ENCODE results near the gene LNP1.
"Not testable (repeated sequence)": the region's sequence is repeated elsewhere in the genome, so short reads cannot be mapped to it uniquely, and the experiment has no call there.

The LNP1 gene

DNA sequence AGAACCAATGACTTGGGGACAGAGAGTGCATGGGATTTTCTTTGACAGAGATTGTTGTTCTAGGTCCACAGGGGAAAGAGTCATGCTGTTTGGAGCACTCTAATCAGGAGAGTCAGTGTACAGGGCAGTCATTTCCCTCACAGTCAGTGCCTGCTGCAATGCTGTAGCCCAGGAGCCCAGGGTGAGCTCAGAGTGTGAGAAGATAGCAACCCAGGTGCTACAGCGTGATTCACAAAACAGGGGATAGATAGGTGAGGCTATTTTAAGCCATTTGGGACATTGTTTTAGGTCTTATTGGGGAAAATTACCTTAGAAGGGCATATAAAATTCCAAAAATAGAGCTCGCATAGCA, 37.3 kb downstream of the LNP1 start:
- TF ChIP-seq CTCF (IDR thresholded peaks at IDR 0.05; ENCODE audit: control insufficient read depth, insufficient read depth, low read depth, low read length, missing control alignments): no peak
- no peak for DNase-seq (ENCODE audit: low read depth)
- no peak overlapping the region for H3K4me3 ChIP-seq (ENCODE audit: control insufficient read depth, low read depth, low read length)

GRCh38 chr3:100440895-100441294, 39.6 kb downstream of the LNP1 start:
- DNase-seq (ENCODE audit: low read depth): no peak
- no peak for TF ChIP-seq CTCF (IDR thresholded peaks at IDR 0.05; ENCODE audit: control insufficient read depth, insufficient read depth, low read depth, low read length, missing control alignments)
- H3K4me3 ChIP-seq (ENCODE audit: control insufficient read depth, low read depth, low read length): no peak overlapping the region

- no peak for TF ChIP-seq CTCF (IDR thresholded peaks at IDR 0.05; ENCODE audit: control insufficient read depth, insufficient read depth, low read depth, low read length, missing control alignments)
- no peak overlapping the region for H3K4me3 ChIP-seq (ENCODE audit: control insufficient read depth, low read depth, low read length)
- DNase-seq (ENCODE audit: low read depth): no peak
These were observed 42.4 kb downstream of the LNP1 start for GRCh38 chr3:100443690-100444089.

DNA sequence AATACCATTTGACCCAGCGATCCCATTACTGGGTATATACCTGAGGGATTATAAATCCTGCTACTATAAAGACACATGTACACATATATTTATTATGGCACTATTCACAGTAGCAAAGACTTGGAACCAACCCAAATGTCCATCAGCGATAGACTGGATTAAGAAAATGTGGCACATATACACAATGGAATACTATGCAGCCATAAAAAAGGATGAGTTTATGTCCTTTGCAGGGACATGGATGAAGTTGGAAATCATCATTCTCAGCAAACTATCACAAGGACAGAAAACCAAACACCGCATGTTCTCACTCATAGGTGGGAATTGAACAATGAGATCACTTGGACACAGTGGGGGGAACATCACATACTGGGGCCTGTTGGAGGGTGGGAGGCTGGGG, 45.7 kb downstream of the LNP1 start:
- H3K4me3 ChIP-seq (ENCODE audit: control insufficient read depth, low read depth, low read length); DNase-seq (ENCODE audit: low read depth): not testable (repeated sequence)

- no peak for TF ChIP-seq CTCF (IDR thresholded peaks at IDR 0.05; ENCODE audit: control insufficient read depth, insufficient read depth, low read depth, low read length, missing control alignments)
- H3K4me3 ChIP-seq (ENCODE audit: control insufficient read depth, low read depth, low read length): no peak overlapping the region
- DNase-seq (ENCODE audit: low read depth): no peak
These were observed 46.7 kb downstream of the LNP1 start for GRCh38 chr3:100448079-100448478.

GRCh38 chr3:100449214-100449613, 47.9 kb downstream of the LNP1 start:
- no peak for TF ChIP-seq CTCF (IDR thresholded peaks at IDR 0.05; ENCODE audit: control insufficient read depth, insufficient read depth, low read depth, low read length, missing control alignments)
- no peak for DNase-seq (ENCODE audit: low read depth)
- H3K4me3 ChIP-seq (ENCODE audit: control insufficient read depth, low read depth, low read length): no peak overlapping the region

GRCh38 chr3:100454677-100455076, 53.3 kb downstream of the LNP1 start:
- no peak for TF ChIP-seq CTCF (IDR thresholded peaks at IDR 0.05; ENCODE audit: control insufficient read depth, insufficient read depth, low read depth, low read length, missing control alignments)
- no peak for DNase-seq (ENCODE audit: low read depth)
- no peak overlapping the region for H3K4me3 ChIP-seq (ENCODE audit: control insufficient read depth, low read depth, low read length)

Data from AG09309 (cell line).